M059J (cell line): ENCODE data around the gene DNAJB6. TPM values are rescaled to one million over a fixed set of nuclear protein-coding genes. Genes with fewer than 3 reads are reported as not detected.

ENCODE experiments used
- DNase-seq: peaks from one replicate; pipeline ENCODE4 v3.0.0-alpha.2; 2012; ENCODE audit warnings: low read depth
- total RNA-seq: library from RNA; depleted of rRNA; stranded (reverse); fragments of >200 nt; shearing (Covaris generic); gene quantifications from 2 replicates; pipeline ENCODE4 v1.2.3, GENCODE V29; 2014

DNAJB6 gene
- total RNA-seq, 1 experiment from 2014 or later = 118 TPM

DNA sequence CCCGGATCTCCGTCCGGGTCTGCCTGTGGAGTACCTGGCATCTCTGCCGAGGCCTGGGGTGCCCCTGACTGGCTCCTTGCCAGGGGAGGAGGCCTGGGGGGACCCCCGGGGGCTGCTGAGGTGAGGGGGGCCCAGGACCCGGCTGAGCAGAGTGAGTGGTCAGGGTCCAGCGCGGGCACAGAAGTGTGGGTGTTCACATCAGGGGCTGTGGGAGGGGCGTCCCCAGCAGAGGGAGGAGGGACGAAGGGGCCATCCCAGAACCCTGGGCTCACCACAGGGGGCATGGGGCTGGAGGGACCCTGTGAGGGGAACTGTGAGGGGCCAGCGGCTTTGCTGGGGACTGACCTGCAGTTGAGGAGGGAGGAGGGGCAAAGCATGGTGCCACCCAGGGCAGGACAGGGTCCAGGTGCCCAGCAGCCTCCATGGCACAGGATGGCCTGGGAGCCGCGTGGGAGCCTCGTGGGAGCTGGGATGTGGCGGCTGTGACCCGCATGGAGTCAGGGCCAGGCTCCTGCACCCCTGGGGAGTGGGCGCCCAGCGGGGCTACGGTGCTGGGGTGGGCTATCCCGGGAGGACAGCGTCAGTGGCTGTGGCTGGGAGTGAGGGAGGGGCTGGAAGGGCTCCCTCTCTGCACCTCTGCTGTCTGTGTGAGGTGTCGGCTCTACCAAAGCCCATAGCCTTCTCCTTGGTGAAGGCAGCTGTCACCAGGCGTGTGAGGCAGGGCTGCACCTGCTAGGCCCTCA is 91.2 kb downstream of the DNAJB6 start:
- DNase-seq = no peak

DNA sequence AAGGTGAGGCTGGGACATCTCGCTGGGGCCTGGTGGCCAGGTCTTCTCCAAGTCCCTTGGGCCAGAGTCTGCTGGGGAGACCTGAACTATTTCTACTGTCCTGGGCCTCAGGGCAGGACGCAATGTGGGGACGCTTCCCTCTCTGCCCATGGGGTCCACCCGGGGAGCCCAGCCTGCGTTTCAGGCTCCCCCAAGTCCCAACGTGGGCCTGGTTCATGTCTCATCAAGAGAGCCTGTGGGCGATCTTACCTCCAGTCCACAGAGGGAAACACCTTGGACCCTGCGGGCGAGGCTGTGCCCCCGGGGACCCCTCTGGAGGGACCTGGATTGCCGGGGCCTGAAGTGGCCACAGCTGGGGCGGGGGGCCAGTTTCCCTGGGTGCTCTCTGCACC is 91.7 kb downstream of the DNAJB6 start:
- DNase-seq = no peak

GRCh38 chr7:157429001-157429679 is 92.3 kb downstream of the DNAJB6 start:
- DNase-seq = no peak

DNA sequence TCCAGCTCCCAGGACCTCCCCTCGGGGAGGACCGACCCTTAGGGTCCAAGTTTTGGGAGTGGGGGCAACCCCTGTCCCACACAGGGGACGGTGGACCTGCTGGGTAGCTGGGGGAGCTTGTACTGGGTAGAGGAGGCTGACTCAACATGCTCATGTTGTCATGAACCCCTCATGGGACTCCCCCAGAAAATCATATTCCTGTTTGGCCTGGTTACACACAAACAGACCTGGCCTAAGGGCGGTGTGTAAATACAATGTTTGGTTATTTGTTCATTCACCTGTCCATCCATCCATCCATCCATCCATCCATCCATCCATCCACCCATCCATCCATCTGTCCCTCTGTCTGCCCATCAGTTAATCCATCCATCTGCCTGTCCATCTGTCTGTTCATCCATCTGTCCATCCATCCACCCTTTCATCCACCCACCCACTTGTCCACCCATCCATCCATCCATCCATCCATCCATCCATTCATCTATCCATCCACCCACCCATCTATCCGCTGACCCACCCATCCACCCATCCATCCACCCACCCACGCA is 92.9 kb downstream of the DNAJB6 start:
- DNase-seq = no peak

GRCh38 chr7:157430721-157431120 is 93.9 kb downstream of the DNAJB6 start:
- DNase-seq = no peak

- DNase-seq = no peak
Measured at GRCh38 chr7:157431173-157431950, 94.6 kb downstream of the DNAJB6 start.

DNA sequence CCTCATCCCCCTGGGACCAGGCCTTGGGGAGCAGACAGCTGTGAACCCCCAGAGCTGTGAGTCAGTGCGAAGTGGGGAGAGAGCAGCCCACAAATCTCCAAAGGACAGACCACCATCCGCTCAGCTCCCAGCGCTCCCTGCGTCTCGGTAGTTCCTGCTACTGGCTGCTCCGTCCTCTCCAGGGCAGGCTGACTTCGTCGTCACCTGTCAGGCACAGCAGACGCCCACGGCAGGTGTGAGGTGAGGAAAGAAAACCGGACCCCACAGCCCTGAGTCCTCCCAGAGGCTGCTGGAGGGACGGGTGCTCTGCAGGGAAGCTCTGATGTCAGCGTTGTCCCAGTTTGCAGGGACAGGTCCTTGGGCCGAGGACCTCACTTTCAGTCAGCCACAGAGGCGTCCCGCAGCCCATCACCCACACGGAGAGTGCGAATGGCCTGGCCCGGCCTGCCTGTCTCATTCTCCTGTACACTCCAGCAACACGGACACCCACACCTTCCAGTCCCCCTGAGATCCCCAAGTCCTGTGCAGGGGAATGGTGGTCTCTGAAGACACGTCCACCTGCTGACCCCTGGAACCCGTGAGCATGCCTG is 95.2 kb downstream of the DNAJB6 start:
- DNase-seq = no peak

DNA sequence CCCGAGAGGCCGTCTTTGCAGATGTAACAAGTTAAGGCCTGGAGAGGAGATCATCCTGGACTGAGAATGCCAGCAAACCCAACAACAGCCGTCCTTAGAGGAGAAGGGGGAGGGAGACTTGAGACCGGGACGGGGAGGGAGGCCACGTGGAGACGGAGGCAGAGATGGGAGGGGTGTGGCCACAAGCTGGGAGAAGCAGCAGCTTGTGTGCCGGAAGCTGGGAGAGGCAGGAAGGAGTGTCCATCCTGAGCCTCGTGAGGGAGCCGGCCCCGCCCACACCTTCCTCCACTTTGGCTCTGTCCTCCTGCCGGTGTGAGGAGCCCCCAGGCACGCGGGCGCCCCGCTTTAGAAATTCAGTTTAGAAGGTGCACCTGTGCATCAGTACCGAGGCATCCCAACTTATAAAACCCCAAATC is 95.7 kb downstream of the DNAJB6 start:
- peak; percentile 22 for DNase-seq

- peak; percentile 24 for DNase-seq
Measured at GRCh38 chr7:157432957-157433576, 96.3 kb downstream of the DNAJB6 start.

GRCh38 chr7:157433628-157434027 is 96.8 kb downstream of the DNAJB6 start:
- no peak for DNase-seq

DNA sequence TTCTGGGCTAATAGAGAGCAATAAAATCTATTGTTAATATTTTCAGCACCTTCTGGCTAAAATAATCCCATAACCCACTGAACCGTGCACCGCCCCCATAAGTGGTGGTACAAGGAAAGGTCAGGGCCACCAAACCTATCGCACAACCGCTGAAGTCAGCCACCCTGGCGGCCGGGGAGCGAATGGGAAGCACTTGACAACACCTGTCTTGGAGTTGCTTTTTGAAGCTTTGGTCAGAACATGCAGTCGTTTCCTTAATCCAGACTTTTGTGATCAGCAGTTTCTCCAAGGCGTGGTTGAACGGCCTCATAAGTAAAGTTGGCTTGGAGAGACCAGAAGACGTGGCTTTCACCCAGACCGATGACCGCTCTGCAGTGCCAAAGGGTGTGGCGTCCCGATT is 97.4 kb downstream of the DNAJB6 start:
- DNase-seq = no peak

GRCh38 chr7:157434701-157435100 is 97.9 kb downstream of the DNAJB6 start:
- no peak for DNase-seq

DNA sequence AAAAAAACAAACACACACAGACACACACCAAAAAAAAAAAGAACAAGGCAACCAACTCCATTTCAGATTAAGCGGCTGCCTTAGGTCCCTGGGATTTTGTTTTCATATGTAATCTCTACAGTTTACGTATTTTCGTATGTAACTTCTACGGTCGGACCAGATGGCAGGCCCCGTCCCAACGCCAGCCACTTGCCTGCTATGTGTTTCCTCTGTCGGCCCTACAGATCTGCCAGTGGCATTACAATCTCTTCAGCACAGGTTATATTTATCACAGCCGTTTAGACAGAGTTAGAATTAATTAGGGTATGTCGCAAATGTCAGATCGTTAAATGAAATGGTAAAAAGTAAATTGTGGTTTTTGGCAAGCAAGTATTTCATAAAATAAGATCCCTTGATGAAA is 99.3 kb downstream of the DNAJB6 start:
- no peak for DNase-seq

GRCh38 chr7:157436763-157437480 is 100.1 kb downstream of the DNAJB6 start:
- DNase-seq = no peak

- DNase-seq = no peak
Measured at GRCh38 chr7:157437519-157438061, 100.8 kb downstream of the DNAJB6 start.

DNA sequence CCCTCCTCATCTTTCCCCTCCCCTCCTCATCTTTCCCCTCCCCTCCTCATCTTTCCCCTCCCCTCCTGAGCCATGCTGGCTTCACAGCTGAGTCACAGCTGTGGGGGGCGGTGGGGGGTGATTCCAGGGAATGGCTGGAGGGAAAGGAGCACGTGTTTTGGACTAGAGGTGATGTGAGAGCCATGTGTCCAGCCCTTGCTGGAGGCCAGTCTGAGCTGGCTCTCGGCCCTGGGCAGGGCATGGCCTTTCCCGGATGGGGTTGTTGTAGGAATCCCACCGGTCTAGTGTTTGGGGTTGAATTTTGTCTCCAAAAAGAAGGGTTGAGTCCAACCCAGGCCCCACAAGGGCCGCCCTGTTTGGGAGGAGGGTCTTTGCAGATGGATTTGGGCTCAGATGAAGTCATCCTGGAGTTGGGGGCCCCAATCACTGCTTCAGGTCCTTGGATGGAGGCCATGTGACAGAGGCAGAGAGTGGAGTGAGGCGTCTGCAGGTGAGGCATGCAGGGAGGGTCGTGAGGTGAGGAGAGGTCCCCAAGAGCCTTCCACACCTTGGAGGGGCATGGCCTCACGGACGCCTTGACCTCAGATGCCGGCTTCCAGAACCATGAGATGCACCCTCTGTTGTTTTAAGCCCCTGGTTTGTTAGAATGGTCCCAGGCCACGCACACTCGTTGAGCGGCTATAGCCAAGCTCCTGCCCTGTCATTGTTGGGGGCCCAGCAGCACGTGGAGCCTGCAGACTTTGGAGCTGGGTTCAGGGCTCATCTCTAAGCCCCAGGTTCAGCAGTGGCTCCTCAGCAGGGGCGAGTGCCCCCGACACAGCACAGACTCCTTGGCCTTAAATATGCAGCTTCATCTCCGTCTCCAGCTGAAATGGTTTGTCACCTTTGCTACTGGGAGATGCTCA is 101.6 kb downstream of the DNAJB6 start:
- DNase-seq = peak; percentile 33

- no peak for DNase-seq
Measured at GRCh38 chr7:157439149-157439548, 102.3 kb downstream of the DNAJB6 start.

- DNase-seq = no peak
Measured at GRCh38 chr7:157439761-157440160, 103.0 kb downstream of the DNAJB6 start.

GRCh38 chr7:157440346-157441022 is 103.7 kb downstream of the DNAJB6 start:
- no peak for DNase-seq
